ENCODE measurements around the gene BCL11B. TPM values are rescaled to one million over a fixed set of nuclear protein-coding genes. Genes with fewer than 3 reads are reported as not detected.

BCL11B gene
- total and polyA plus RNA-seq, 4 donors: 0.20 to 2.3 (median 0.66) TPM

DNA sequence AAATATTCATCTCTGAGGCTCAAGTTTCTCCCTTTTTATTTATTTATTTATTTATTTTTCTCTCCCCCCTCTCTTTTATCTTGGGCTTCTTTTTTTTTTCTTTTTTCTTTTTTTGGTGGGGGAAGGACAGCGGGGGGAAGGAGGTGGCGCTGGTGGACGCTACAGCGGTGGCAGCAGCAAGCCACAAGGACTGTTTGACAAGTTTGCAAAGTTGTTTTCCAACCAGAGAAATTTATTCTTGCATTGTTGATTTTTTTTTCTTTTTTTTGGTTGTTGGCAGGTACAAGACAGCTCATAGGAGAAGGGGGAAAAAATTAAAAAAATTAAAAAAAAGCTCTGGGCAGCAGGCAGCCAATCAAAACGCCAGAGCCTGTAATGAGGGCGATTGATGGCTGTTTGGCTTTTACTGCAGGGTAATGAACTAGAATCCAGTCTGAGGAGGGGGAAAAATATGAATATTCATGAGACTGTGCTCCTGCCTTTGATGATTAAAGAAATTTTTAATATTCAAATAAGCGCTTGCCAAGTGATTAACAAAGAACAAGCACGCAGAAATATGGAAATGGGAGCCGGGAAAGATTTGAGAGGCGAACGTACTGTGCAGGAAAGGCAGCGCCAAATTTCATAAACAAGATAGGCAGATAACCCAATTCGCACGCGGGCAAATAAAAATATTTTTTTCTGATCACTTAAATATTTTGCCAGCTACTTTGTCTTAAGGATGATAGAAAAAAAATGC, 36.2 kb downstream of the BCL11B start:
- Histone ChIP-seq H3K9me3 (ENCODE audit: control insufficient read depth in 4 of 4, insufficient read depth in 3 of 4, low read length in 3 of 4) (peaks cover 0 to 22% (median 0%) of the 10 kb centered on the region in 4 donors), H3K4me1 (ENCODE audit: control insufficient read depth in 5 of 5, insufficient read depth in 5 of 5, low read length in 5 of 5) (peaks cover 0 to 57% (median 3%) of the 10 kb centered on the region in 5 donors), H3K27ac (ENCODE audit: low read depth in 1 of 2, low read length in 1 of 2) (no peak overlapping the region), H3K27me3 (ENCODE audit: control insufficient read depth in 3 of 3, insufficient read depth in 3 of 3, low read length in 2 of 3) (peaks cover 0 to 3% (median 0%) of the 10 kb centered on the region in 3 donors), H3K9ac (ENCODE audit: insufficient read depth in 1 of 2, low read length in 2 of 2) (no peak overlapping the region), H3K36me3 (ENCODE audit: control insufficient read depth in 4 of 4, insufficient read depth in 4 of 4, low read length in 4 of 4) (no peaks in the 10 kb centered on the region), H3K4me3 (no peak overlapping the region)
- DNase-seq (no peak), ATAC-seq (ENCODE audit: insufficient read depth, low FRiP score) (no peak)
- WGBS, 2 donors: 35 to 41% methylated on average over 15 of the region's 15 CpGs
- TF ChIP-seq, protein P1, sequence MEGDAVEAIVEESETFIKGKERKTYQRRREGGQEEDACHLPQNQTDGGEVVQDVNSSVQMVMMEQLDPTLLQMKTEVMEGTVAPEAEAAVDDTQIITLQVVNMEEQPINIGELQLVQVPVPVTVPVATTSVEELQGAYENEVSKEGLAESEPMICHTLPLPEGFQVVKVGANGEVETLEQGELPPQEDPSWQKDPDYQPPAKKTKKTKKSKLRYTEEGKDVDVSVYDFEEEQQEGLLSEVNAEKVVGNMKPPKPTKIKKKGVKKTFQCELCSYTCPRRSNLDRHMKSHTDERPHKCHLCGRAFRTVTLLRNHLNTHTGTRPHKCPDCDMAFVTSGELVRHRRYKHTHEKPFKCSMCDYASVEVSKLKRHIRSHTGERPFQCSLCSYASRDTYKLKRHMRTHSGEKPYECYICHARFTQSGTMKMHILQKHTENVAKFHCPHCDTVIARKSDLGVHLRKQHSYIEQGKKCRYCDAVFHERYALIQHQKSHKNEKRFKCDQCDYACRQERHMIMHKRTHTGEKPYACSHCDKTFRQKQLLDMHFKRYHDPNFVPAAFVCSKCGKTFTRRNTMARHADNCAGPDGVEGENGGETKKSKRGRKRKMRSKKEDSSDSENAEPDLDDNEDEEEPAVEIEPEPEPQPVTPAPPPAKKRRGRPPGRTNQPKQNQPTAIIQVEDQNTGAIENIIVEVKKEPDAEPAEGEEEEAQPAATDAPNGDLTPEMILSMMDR (IDR thresholded peaks at IDR 0.05; ENCODE audit: control extremely low read depth, extremely low read depth): no peak

DNA sequence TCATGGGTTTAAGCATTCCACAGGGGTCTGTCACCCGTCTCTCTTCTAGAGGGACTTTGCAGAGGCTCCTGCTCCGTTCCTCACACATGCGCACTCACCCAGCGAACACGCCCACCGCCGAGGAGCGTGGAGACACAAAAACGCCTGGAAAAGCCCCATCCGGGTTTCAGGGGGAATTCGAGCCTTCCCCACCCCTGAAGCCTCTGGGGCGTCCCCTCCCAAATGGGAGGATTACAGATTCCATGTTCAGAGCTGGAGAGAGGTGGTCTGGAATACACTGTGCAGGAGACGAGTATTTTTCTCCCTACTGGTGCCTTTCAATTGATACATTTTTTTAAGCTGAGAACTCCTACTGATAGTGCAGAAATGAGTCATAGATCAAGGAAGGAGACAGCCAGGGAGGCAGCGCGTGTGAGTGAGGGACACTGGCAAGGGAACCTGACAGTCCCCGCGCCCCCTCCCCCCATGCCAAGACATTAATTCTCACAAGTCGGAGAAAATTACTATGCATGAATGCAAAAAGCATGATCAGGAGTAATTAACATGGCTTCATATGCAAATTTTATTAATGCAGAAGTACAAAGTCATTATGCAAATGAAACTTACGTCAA, 36.9 kb downstream of the BCL11B start:
- WGBS, 2 donors: 6 to 10% methylated on average over 19 of the region's 19 CpGs
- Histone ChIP-seq H3K9me3 (ENCODE audit: control insufficient read depth in 4 of 4, insufficient read depth in 3 of 4, low read length in 3 of 4) (peaks cover 0 to 22% (median 0%) of the 10 kb centered on the region in 4 donors), H3K27me3 (ENCODE audit: control insufficient read depth in 3 of 3, insufficient read depth in 3 of 3, low read length in 2 of 3) (peaks cover 0 to 3% (median 0%) of the 10 kb centered on the region in 3 donors), H3K4me3 (no peak overlapping the region), H3K36me3 (ENCODE audit: control insufficient read depth in 4 of 4, insufficient read depth in 4 of 4, low read length in 4 of 4) (no peaks in the 10 kb centered on the region), H3K4me1 (ENCODE audit: control insufficient read depth in 5 of 5, insufficient read depth in 5 of 5, low read length in 5 of 5) (peaks cover 0 to 56% (median 3%) of the 10 kb centered on the region in 5 donors), H3K27ac (ENCODE audit: low read depth in 1 of 2, low read length in 1 of 2) (no peak overlapping the region), H3K9ac (ENCODE audit: insufficient read depth in 1 of 2, low read length in 2 of 2) (peak overlapping the region in 1 of 2 donors; percentile 0)
- DNase-seq (peak; percentile 71 to 81 (median 75)), ATAC-seq (ENCODE audit: insufficient read depth, low FRiP score) (no peak)
- TF ChIP-seq, protein P1 (IDR thresholded peaks at IDR 0.05; ENCODE audit: control extremely low read depth, extremely low read depth): no peak

DNA sequence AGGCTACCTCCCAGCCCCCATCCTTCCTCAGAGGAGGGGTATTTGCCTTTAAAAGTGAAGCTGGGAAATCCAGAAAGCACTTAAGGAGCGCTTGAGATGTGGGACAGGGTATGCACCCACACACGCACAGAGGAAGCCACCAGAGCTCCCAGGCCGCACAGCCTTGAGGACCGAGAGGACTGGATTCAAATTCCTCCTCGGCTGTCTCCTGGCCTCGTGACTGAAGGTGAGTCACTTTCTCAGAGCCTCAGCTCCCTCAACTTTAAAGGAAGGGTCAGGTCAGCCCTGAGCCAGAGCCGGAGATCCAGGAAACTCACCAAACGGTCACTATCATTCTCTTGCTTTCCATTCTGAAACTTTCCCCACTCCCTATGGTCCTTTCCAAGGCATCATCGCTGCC, 37.6 kb downstream of the BCL11B start:
- H3K27ac ChIP-seq (ENCODE audit: low read depth in 1 of 2, low read length in 1 of 2): no peak overlapping the region
- no peak overlapping the region for H3K4me3 ChIP-seq
- WGBS, 2 donors: 60 to 64% methylated on average over 9 of the region's 9 CpGs
- ATAC-seq (ENCODE audit: insufficient read depth, low FRiP score) (no peak), DNase-seq (no peak)
- H3K4me1 ChIP-seq (ENCODE audit: control insufficient read depth in 5 of 5, insufficient read depth in 5 of 5, low read length in 5 of 5): peaks cover 0 to 56% (median 3%) of the 10 kb centered on the region in 5 donors
- H3K9me3 ChIP-seq (ENCODE audit: control insufficient read depth in 4 of 4, insufficient read depth in 3 of 4, low read length in 3 of 4): peaks cover 0 to 22% (median 0%) of the 10 kb centered on the region in 4 donors
- H3K36me3 ChIP-seq (ENCODE audit: control insufficient read depth in 4 of 4, insufficient read depth in 4 of 4, low read length in 4 of 4): no peaks in the 10 kb centered on the region
- peak overlapping the region in 1 of 2 donors; percentile 0 for H3K9ac ChIP-seq (ENCODE audit: insufficient read depth in 1 of 2, low read length in 2 of 2)
- H3K27me3 ChIP-seq (ENCODE audit: control insufficient read depth in 3 of 3, insufficient read depth in 3 of 3, low read length in 2 of 3): peaks cover 0 to 3% (median 0%) of the 10 kb centered on the region in 3 donors
- TF ChIP-seq, protein P1 (IDR thresholded peaks at IDR 0.05; ENCODE audit: control extremely low read depth, extremely low read depth): no peak

Data from lung (tissue), 12 donors.